Activated CD4-positive, alpha-beta memory T cell treated with anti-CD3 and anti-CD28 coated beads for 36 hours (primary cell): ENCODE results near the gene EDNRB. TPM values are rescaled to one million over a fixed set of nuclear protein-coding genes. Genes with fewer than 3 reads are reported as not detected.

Experiments used
- CTCF ChIA-PET: fragments of 350-600 bp; sonication (Branson Sonifier 250); formaldehyde crosslinking; loops from one replicate; lab custom pipeline; 2021; ENCODE audit warnings: antibody characterized with exemption, inconsistent platforms; lab: Charles Lee
- POLR2A ChIA-PET: fragments of 350-600 bp; sonication (Branson Sonifier 250); formaldehyde crosslinking; loops from one replicate; lab custom pipeline; 2021; ENCODE audit warnings: antibody characterized with exemption; lab: Charles Lee
- DNase-seq: peaks from one replicate; pipeline ENCODE4 v3.0.0-alpha.2; 2020
- H3K27ac Mint-ChIP-seq: one replicate; pipeline ENCODE4 v1.8.0; 2021; ENCODE audit warnings: mixed read lengths
- H3K27me3 Mint-ChIP-seq: one replicate; pipeline ENCODE4 v1.8.0; 2021; ENCODE audit warnings: mixed read lengths
- H3K36me3 Mint-ChIP-seq: one replicate; pipeline ENCODE4 v1.8.0; 2021; ENCODE audit warnings: mixed read lengths
- H3K4me1 Mint-ChIP-seq: one replicate; pipeline ENCODE4 v1.8.0; 2021; ENCODE audit warnings: low read depth, mixed read lengths
- H3K4me3 Mint-ChIP-seq: one replicate; pipeline ENCODE4 v1.8.0; 2021; ENCODE audit warnings: mild to moderate bottlenecking, mixed read lengths
- H3K9me3 Mint-ChIP-seq: one replicate; pipeline ENCODE4 v1.8.0; 2021; ENCODE audit warnings: mixed read lengths
- intact Hi-C: fragments of 100-400 bp; cut with micrococcal nuclease; formaldehyde crosslinking; loops from one replicate; pipeline ENCODE4 v1.15.1; 2023
- total RNA-seq, 2 experiments: library from RNA; stranded (reverse); gene quantifications; one replicate each; pipeline ENCODE4 v1.2.3, GENCODE V29; 2021

Gene EDNRB
- total RNA-seq, 2 experiments from 2014 or later = not detected

DNA sequence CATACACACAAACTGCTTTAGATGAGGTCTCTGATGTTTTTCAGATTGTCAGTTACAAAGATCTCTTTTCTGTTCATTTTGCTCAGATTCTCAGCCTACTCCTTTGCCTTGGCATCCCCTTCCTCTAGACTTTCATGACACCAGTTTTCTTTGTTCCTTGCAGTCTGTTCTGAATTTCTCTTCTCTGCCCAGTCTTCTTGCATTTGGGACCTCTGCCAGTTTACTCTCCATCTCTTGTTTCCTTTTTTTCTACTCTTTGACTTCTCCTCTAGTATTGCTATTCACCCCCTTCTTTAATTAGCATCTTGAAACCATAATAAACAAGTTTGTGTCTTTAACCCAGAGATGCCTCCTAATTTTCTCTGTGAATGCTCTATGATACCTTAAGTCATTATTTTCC, 26.1 kb downstream of the EDNRB start:
- no peak overlapping the region for H3K27ac Mint-ChIP-seq
- DNase-seq = no peak
- peaks cover 4% of the 10 kb centered on the region for H3K27me3 Mint-ChIP-seq
- H3K9me3 Mint-ChIP-seq = no peaks in the 10 kb centered on the region
- intact Hi-C loops = no loop called here
- no peaks in the 10 kb centered on the region for H3K36me3 Mint-ChIP-seq
- ChIA-PET CTCF (no interaction called here), POLR2A (no interaction called here)
- no peaks in the 10 kb centered on the region for H3K4me1 Mint-ChIP-seq
- H3K4me3 Mint-ChIP-seq = no peak overlapping the region

DNA sequence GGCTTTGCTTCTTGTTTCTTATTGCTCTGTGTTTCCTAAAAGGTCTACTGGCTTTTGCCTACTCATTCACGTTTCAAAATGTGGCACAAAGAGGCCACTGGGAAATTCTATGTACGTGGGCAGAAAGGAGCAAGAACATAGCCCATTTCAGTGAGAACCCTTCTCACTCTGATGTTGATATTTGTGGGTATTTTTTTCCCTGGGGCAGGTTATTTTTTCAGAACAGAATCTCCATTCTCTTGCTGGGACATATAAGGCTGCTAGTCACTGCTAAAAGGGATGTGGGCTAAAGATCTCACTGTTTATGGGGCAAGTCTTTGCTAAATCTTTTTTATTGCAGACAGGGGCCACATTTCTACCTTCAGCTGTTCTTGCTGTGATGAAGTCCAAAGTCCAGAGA, 27.1 kb downstream of the EDNRB start:
- no peak overlapping the region for H3K4me3 Mint-ChIP-seq
- H3K36me3 Mint-ChIP-seq = no peaks in the 10 kb centered on the region
- CTCF ChIA-PET = no interaction called here
- POLR2A ChIA-PET = no interaction called here
- H3K27me3 Mint-ChIP-seq = peaks cover 2% of the 10 kb centered on the region
- no peaks in the 10 kb centered on the region for H3K9me3 Mint-ChIP-seq
- DNase-seq = no peak
- no peaks in the 10 kb centered on the region for H3K4me1 Mint-ChIP-seq
- no peak overlapping the region for H3K27ac Mint-ChIP-seq
- intact Hi-C loops = no loop called here

DNA sequence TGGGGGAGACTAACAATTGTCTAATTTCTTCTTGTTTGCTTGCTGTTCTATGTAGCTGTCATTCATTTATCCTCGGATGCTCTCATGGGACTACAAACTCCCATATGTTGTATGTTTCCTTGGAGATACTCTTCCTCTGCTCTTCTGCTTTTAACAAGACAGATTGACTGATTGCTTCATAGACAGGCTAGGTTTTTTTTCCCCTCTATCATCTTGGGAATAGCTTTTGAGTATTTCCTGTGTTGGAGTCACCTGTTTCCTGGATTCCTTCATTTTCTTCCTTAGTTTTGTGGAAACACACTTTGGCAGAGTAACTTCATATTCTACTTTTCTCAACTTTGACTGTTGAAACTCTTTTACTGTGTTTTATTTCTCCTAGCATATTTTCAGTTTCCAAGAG, 27.6 kb downstream of the EDNRB start:
- intact Hi-C loops = no loop called here
- POLR2A ChIA-PET = no interaction called here
- CTCF ChIA-PET = no interaction called here
- H3K27me3 Mint-ChIP-seq = peaks cover 2% of the 10 kb centered on the region
- H3K27ac Mint-ChIP-seq = no peak overlapping the region
- H3K4me1 Mint-ChIP-seq = no peaks in the 10 kb centered on the region
- no peaks in the 10 kb centered on the region for H3K36me3 Mint-ChIP-seq
- no peak overlapping the region for H3K4me3 Mint-ChIP-seq
- DNase-seq = no peak
- H3K9me3 Mint-ChIP-seq = no peaks in the 10 kb centered on the region

DNA sequence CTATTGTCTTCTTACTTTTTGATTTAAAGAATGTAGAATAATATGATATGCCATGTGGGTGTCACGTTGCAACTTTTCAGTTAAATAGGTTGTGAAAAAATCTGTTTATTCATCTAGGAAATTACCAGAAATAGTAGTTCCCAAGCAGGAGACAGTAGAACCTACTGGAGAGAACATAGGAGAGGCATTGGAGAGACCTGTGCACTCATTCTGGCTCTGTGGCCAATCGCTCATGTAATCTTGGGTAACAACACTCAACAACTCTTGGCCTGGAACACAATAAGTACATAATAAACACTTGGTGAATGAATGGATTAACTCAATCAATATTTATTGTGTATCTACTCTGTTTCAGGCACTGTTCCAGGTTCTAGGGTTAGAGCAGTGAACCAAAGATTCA, 35.3 kb downstream of the EDNRB start:
- Mint-ChIP-seq H3K4me1 (no peaks in the 10 kb centered on the region), H3K27me3 (no peaks in the 10 kb centered on the region), H3K27ac (no peak overlapping the region), H3K9me3 (no peaks in the 10 kb centered on the region), H3K36me3 (no peaks in the 10 kb centered on the region), H3K4me3 (no peak overlapping the region)
- ChIA-PET CTCF (no interaction called here), POLR2A (no interaction called here)
- intact Hi-C loops = no loop called here
- no peak for DNase-seq

DNA sequence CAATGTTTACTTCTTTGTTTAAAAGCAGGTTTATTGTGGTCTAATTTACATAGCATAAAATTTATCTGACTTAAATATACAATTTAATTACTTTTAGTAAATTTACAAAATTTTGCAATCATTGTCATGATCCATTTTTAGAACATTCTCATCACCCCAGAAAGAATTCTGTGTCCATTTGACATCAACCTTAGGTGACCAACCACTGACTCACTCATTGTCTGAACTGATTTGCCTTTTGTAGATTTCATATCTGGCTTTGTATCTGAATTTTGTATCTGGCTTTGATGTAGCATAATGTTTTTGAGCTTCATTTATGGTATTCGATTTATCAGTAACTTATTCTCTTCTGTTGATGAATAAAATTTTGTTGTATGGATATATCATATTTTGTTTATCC, 40.4 kb downstream of the EDNRB start:
- intact Hi-C loops = no loop called here
- Mint-ChIP-seq H3K27me3 (no peaks in the 10 kb centered on the region), H3K27ac (no peak overlapping the region), H3K9me3 (no peaks in the 10 kb centered on the region), H3K36me3 (no peaks in the 10 kb centered on the region), H3K4me3 (no peak overlapping the region), H3K4me1 (no peaks in the 10 kb centered on the region)
- ChIA-PET CTCF (no interaction called here), POLR2A (no interaction called here)
- no peak for DNase-seq

DNA sequence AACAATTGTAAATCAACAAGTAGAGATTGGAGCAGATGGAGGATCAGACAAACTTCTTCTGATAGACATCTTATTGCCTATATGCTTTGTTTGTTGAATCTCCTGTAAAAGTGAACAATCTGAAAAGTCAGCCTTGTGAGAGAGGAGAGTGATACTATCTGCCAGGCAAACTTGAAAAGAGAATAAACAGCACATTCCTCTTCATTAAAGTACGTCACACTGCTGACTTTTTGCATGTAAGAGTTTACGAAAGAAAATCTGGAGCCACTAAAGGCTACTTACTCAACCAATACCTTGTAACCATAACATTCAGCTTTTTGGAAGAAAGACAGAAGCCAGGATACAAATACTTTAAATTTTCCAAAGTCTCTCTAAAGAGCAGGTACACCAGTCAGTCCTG, 42.5 kb downstream of the EDNRB start:
- Mint-ChIP-seq H3K4me1 (no peaks in the 10 kb centered on the region), H3K4me3 (no peak overlapping the region), H3K27me3 (no peaks in the 10 kb centered on the region), H3K9me3 (no peaks in the 10 kb centered on the region), H3K36me3 (no peaks in the 10 kb centered on the region), H3K27ac (no peak overlapping the region)
- POLR2A ChIA-PET = no interaction called here
- CTCF ChIA-PET = no interaction called here
- intact Hi-C loops = no loop called here
- DNase-seq = no peak

DNA sequence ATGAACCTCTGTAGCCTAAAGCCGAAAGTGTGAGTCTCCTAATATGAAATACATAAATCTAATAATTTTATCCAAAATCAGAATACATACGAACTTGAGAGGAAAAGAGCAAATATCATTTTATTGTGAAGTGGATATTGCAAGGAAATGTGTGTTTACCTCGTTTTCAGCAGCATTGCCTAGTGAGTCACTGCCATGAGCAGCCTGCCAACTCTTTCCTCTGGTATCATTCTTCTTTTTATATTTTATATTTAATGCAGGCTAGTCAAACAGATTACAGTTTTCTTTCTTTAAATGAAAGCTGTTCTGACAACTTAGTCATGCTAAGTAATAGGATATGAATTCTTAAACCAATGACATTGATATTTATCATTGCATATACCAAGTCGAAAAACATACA, 44.2 kb downstream of the EDNRB start:
- no peaks in the 10 kb centered on the region for H3K36me3 Mint-ChIP-seq
- DNase-seq = no peak
- ChIA-PET CTCF (no interaction called here), POLR2A (no interaction called here)
- no peak overlapping the region for H3K4me3 Mint-ChIP-seq
- no peak overlapping the region for H3K27ac Mint-ChIP-seq
- intact Hi-C loops = no loop called here
- no peaks in the 10 kb centered on the region for H3K4me1 Mint-ChIP-seq
- H3K9me3 Mint-ChIP-seq = no peaks in the 10 kb centered on the region
- H3K27me3 Mint-ChIP-seq = no peaks in the 10 kb centered on the region

DNA sequence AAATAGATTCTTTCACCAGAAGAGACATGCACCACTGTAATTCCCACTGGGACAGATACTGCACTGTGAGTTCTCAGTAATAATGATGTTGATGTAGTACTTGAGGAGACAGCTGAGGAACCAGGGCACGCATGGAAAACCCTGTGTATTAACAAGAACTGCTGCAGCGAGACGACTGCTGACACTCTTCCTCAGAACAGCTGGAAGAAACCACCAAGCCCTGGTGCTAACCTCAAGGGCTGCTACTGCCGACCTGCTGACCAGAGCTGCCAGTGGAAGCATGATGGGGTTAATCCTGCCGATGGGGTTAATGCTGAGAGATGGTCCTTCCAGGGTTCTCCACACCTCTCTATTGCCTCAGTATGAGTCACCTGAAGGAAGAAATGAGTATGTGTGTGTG, 45.6 kb downstream of the EDNRB start:
- H3K36me3 Mint-ChIP-seq = no peaks in the 10 kb centered on the region
- no peak overlapping the region for H3K27ac Mint-ChIP-seq
- CTCF ChIA-PET = no interaction called here
- POLR2A ChIA-PET = no interaction called here
- intact Hi-C loops = no loop called here
- peaks cover 6% of the 10 kb centered on the region for H3K9me3 Mint-ChIP-seq
- peaks cover 2% of the 10 kb centered on the region for H3K4me1 Mint-ChIP-seq
- H3K4me3 Mint-ChIP-seq = no peak overlapping the region
- no peak for DNase-seq
- H3K27me3 Mint-ChIP-seq = no peaks in the 10 kb centered on the region

DNA sequence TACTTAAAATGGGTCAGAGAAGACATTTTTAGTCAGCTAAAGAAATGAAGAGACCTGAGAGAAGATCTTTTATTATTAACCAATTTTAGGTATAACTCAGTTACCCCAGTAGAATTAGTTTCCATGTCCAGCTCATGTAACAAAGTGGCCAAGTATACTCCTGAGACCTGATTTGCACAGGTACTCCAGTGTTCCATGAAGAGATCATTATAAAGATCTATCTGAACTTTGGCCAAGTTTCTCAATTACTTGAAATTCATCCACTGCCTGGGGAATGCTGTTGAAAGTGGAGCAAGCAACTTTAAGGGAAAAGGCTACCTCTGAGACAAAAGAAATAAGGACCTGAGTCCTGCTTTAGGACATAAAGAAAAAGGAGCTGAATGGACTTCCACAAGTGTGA, 47.0 kb downstream of the EDNRB start:
- CTCF ChIA-PET = no interaction called here
- H3K27ac Mint-ChIP-seq = no peak overlapping the region
- H3K36me3 Mint-ChIP-seq = no peaks in the 10 kb centered on the region
- intact Hi-C loops = no loop called here
- POLR2A ChIA-PET = no interaction called here
- peaks cover 5% of the 10 kb centered on the region for H3K27me3 Mint-ChIP-seq
- peaks cover 17% of the 10 kb centered on the region for H3K9me3 Mint-ChIP-seq
- peaks cover 2% of the 10 kb centered on the region for H3K4me1 Mint-ChIP-seq
- no peak for DNase-seq
- no peak overlapping the region for H3K4me3 Mint-ChIP-seq

DNA sequence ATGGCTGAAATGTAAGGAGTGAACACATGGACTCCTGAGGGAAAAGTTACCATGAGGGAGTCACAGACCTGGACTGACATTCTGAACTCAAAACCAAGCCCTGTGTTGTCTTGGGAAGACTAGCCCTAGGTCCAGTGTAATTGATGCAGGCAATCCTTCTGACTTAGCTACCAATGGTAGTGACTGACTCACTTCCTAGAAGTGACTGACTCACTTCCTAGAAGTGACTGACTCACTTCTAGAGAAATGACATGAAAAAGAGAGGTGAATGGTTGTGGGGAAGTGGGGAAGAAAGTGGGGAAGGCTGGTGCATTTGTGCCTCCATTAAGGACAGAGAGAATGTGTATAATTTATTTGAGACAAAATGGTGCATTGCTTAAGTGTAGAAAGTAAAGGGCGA, 49.9 kb downstream of the EDNRB start:
- POLR2A ChIA-PET = no interaction called here
- Mint-ChIP-seq H3K36me3 (no peaks in the 10 kb centered on the region), H3K27me3 (peaks cover 7% of the 10 kb centered on the region), H3K4me3 (no peak overlapping the region), H3K4me1 (peaks cover 2% of the 10 kb centered on the region), H3K27ac (no peak overlapping the region), H3K9me3 (peaks cover 17% of the 10 kb centered on the region)
- intact Hi-C loops = no loop called here
- CTCF ChIA-PET = no interaction called here
- no peak for DNase-seq

DNA sequence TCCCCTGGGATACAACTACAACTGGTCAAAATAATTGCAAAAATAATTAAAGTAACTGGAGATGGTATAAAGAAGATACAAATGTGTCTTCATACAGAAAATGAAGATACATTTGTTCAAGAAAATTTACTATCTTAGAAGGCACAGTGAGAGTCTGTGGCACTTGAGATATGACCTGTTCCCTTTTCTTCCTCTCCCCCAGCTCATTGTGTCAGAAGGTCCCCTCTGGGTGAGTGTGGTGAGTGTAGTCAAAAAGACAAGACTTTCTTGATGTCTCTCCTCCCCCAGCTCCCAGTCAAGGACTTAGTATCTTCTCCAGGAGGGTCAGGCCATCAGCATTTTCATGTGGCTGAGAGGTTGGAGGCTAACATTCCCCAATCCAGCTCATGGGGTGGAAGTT, 51.7 kb downstream of the EDNRB start:
- Mint-ChIP-seq H3K4me3 (no peak overlapping the region), H3K4me1 (peaks cover 2% of the 10 kb centered on the region), H3K9me3 (peaks cover 17% of the 10 kb centered on the region), H3K27ac (no peak overlapping the region), H3K27me3 (peaks cover 12% of the 10 kb centered on the region), H3K36me3 (no peaks in the 10 kb centered on the region)
- ChIA-PET CTCF (no interaction called here), POLR2A (no interaction called here)
- DNase-seq = no peak
- intact Hi-C loops = no loop called here

DNA sequence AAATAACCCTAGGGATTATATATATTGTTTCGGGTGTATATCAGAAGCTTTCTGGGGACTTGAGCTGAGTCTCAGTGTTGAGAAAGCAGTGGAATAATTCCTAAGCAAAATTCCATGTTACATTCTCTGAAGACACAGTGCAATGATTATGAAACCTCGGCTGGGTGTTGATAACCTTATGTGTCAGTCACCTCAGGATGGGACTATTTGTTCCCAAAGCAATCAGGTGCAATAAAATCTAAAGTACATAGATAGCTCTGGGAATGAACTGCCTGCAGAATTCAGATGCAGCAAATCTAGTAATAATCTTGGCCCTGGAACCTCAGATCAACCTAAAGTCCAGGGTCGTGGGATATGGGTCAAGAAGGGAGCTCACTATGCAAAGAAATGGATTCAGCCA, 53.0 kb downstream of the EDNRB start:
- POLR2A ChIA-PET = no interaction called here
- intact Hi-C loops = no loop called here
- peaks cover 12% of the 10 kb centered on the region for H3K27me3 Mint-ChIP-seq

DNA sequence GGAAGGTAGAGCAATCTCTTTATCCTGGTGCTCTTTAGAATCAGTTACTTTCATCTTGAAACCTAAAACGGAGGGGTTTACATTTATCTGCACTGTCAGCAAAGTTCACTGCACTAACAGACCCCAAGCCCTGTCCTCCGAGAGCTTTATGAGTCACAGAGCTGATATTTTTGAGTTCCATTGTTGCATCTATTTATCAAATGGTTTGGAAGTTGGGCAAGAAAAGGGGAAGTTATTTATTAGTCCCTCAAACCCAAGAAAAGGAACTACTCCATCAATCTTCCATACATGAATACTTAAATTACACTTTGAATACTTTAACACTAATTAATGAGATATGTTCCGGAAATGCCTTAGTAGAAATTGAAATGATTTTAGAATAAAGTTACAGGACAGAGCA, 55.5 kb downstream of the EDNRB start:
- no peak overlapping the region for H3K4me3 Mint-ChIP-seq
- H3K27me3 Mint-ChIP-seq = peaks cover 12% of the 10 kb centered on the region
- DNase-seq = no peak
- peaks cover 12% of the 10 kb centered on the region for H3K9me3 Mint-ChIP-seq
- ChIA-PET CTCF (no interaction called here), POLR2A (no interaction called here)
- no peak overlapping the region for H3K27ac Mint-ChIP-seq
- no peaks in the 10 kb centered on the region for H3K36me3 Mint-ChIP-seq
- intact Hi-C loops = no loop called here
- H3K4me1 Mint-ChIP-seq = no peaks in the 10 kb centered on the region

More for the DNA sequence above, 53.0 kb downstream of the EDNRB start:
- H3K4me3 Mint-ChIP-seq = no peak overlapping the region
- peaks cover 2% of the 10 kb centered on the region for H3K4me1 Mint-ChIP-seq
- no peak for DNase-seq
- no peaks in the 10 kb centered on the region for H3K36me3 Mint-ChIP-seq
- peaks cover 17% of the 10 kb centered on the region for H3K9me3 Mint-ChIP-seq
- no peak overlapping the region for H3K27ac Mint-ChIP-seq
- CTCF ChIA-PET = no interaction called here

DNA sequence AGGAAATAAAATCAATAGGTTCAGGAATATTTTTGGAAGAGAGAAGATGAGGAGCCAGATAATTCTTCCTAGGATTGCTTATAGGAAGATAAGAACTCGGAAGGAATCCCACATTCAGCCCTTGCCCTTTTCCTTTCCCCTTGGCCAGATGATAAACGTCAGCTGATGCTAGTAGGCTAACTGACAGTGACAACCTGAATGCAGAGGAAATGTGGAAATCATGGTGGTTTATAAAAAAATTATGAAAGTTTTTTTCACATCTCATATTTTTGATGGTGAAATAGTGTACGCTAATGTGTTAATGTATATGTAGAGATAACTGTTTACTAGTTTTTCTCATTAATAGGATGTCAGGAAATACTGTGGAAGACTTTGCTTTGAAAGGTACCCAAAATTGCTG, 56.9 kb downstream of the EDNRB start:
- Mint-ChIP-seq H3K4me1 (no peaks in the 10 kb centered on the region), H3K4me3 (no peak overlapping the region), H3K9me3 (no peaks in the 10 kb centered on the region), H3K27me3 (peaks cover 7% of the 10 kb centered on the region), H3K36me3 (no peaks in the 10 kb centered on the region), H3K27ac (no peak overlapping the region)
- ChIA-PET CTCF (no interaction called here), POLR2A (no interaction called here)
- DNase-seq = no peak
- intact Hi-C loops = no loop called here
